ENCODE results near the gene GPR183.

- TF ChIP-seq EZH2 (IDR thresholded peaks at IDR 0.05; ENCODE audit: insufficient read depth, poor library complexity, severe bottlenecking) (no peak), EZH2phosphoT487 (IDR thresholded peaks at IDR 0.05; ENCODE audit: insufficient read depth, low read depth) (no peak)
Observed at GRCh38 chr13:99285432-99286182, 21.6 kb downstream of the GPR183 start.

Measured in GM23248 (cell line).